NB4 (cell line): ENCODE results near the gene FOXP1.

Experiments
- MYC ChIP-seq: IDR thresholded peaks from 2 replicates; pipeline ENCODE4 v1.6.1; 2011; ENCODE audit warnings: low read depth, low read length
- POLR2A ChIP-seq: IDR thresholded peaks from 2 replicates; pipeline ENCODE4 v1.6.1; 2011; ENCODE audit warnings: mild to moderate bottlenecking; ENCODE audit not compliant: insufficient read length; ENCODE audit errors: extremely low read depth
- TF ChIP-seq, protein P1 (sequence below): IDR thresholded peaks from one replicate; pipeline ENCODE4 v1.5.1; 2012; ENCODE audit warnings: low read depth, low read length
- TF ChIP-seq, protein P2 (sequence below): IDR thresholded peaks from 2 replicates; pipeline ENCODE4 v1.6.1; 2011; ENCODE audit warnings: low read depth, low read length

DNA sequence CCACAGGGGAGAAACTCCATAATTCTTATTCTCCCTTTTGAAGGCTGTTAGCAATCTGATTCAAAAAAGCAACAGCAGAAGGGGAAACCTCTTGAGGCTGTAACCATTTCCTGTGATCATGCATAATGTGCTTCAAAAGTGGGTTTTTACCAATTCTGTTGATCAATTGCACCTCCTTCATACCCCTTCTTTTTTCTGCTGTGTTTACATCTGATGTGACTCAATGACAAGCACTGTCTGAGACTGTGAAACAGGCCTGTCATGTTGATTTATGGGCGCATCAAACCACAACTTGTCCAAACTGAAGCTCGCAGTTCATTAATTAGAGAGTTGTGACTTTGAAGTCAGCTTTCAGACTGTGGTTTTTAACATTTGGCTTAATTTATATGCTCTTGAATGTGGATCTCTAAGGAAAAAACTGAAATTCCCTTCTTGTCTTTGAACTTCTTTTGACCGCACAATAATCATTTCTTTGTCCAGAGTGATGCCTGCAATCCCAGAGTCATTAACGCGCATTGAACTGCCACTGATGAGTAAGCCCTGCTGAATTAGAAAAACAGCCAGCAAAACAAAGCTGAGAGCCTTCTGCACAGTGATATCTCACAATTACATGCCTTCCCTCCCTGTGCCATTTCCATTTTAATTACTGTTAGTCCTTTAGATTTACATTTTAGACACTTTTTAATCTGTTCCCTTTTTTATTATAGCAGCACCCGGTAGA, 532.8 kb downstream of the FOXP1 start:
- no peak for TF ChIP-seq POLR2A
- TF ChIP-seq, protein P1, sequence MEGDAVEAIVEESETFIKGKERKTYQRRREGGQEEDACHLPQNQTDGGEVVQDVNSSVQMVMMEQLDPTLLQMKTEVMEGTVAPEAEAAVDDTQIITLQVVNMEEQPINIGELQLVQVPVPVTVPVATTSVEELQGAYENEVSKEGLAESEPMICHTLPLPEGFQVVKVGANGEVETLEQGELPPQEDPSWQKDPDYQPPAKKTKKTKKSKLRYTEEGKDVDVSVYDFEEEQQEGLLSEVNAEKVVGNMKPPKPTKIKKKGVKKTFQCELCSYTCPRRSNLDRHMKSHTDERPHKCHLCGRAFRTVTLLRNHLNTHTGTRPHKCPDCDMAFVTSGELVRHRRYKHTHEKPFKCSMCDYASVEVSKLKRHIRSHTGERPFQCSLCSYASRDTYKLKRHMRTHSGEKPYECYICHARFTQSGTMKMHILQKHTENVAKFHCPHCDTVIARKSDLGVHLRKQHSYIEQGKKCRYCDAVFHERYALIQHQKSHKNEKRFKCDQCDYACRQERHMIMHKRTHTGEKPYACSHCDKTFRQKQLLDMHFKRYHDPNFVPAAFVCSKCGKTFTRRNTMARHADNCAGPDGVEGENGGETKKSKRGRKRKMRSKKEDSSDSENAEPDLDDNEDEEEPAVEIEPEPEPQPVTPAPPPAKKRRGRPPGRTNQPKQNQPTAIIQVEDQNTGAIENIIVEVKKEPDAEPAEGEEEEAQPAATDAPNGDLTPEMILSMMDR, result no peak
- TF ChIP-seq, protein P2, sequence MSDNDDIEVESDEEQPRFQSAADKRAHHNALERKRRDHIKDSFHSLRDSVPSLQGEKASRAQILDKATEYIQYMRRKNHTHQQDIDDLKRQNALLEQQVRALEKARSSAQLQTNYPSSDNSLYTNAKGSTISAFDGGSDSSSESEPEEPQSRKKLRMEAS, result no peak
- TF ChIP-seq MYC, result no peak
